Spleen (tissue), 13 donors: ENCODE measurements around the gene KRTDAP. TPM values are rescaled to one million over a fixed set of nuclear protein-coding genes. Genes with fewer than 3 reads are reported as not detected.
A peak's percentile ranks its signal among the peaks of the same experiment; 100 is the strongest.

ENCODE experiments used
- DNase-seq: peaks from one replicate; pipeline ENCODE4 v3.0.0-alpha.2; 2020
- H3K27ac ChIP-seq, 8 donors: fragments of 200-600 bp; sonication (generic) in 7 of 8; 1 replicate in 4 of 8; 2 replicates in 4 of 8; pipeline versions ENCODE4 v1.5.0 to v1.8.0; 2016 to 2021; ENCODE audit warnings: inconsistent platforms in 4 of 8, mild to moderate bottlenecking in 4 of 8, moderate library complexity in 1 of 8
- H3K27me3 ChIP-seq, 7 donors: fragments of 200-600 bp; sonication (generic) in 6 of 7; replicated peaks in 1 of 7; 1 replicate in 4 of 7; 2 replicates in 3 of 7; pipeline versions ENCODE4 v1.5.0 to v1.8.0; 2016 to 2021; ENCODE audit warnings: inconsistent platforms in 3 of 7, mild to moderate bottlenecking in 1 of 7
- H3K36me3 ChIP-seq, 6 donors: fragments of 200-600 bp; sonication (generic) in 5 of 6; 1 replicate in 4 of 6; 2 replicates in 2 of 6; pipeline versions ENCODE4 v1.5.0 to v1.8.0; 2016 to 2021; ENCODE audit warnings: inconsistent platforms in 2 of 6
- H3K4me1 ChIP-seq, 6 donors: fragments of 200-600 bp; sonication (generic) in 5 of 6; 1 replicate in 3 of 6; 2 replicates in 3 of 6; pipeline versions ENCODE4 v1.5.0 to v1.8.0; 2016 to 2021; ENCODE audit warnings: inconsistent platforms in 3 of 6
- H3K4me3 ChIP-seq, 8 donors: fragments of 200-600 bp; sonication (generic) in 7 of 8; 1 replicate in 4 of 8; 2 replicates in 4 of 8; pipeline versions ENCODE4 v1.5.0 to v1.8.0; 2016 to 2021; ENCODE audit warnings: inconsistent platforms in 4 of 8, mild to moderate bottlenecking in 4 of 8, moderate library complexity in 2 of 8
- H3K9me3 ChIP-seq, 8 donors: fragments of 200-600 bp; sonication (generic) in 7 of 8; 1 replicate in 4 of 8; 2 replicates in 4 of 8; pipeline versions ENCODE4 v1.5.0 to v1.8.0; 2016 to 2021; ENCODE audit warnings: inconsistent platforms in 4 of 8
- POLR2A ChIP-seq, 3 donors: fragments of 450-650 bp; IDR thresholded peaks; one replicate each; pipeline ENCODE4 v1.5.1; 2017; ENCODE audit warnings: antibody characterized with exemption in 3 of 3, mild to moderate bottlenecking in 1 of 3
- POLR2AphosphoS5 ChIP-seq, 3 donors: sonication (generic); formaldehyde crosslinking; IDR thresholded peaks; one replicate each; pipeline ENCODE4 v1.5.1; 2017; ENCODE audit warnings: antibody characterized with exemption in 3 of 3
- WGBS, 5 donors: extraction: QIAGEN DNeasy Blood & Tissue Kit in 3 of 5; methylation state at CpG; one replicate each; pipeline versions ENCODE4 v1.1.5 to v1.1.7; 2013 to 2018; 5-methylcytosine and 5-hydroxymethylcytosine counted together
- intact Hi-C: fragments of 100-400 bp; cut with DNase I; formaldehyde crosslinking; loops from one replicate; pipeline ENCODE4 v1.15.0; 2023; ENCODE audit warnings: low total_unique reads
- long read RNA-seq, 2 donors: transcript quantifications; one replicate each; lab custom pipeline, GENCODE V29; 2026
- polyA plus RNA-seq, 3 donors: library from polyadenylated mRNA; stranded (reverse); fragments of 200-250 nt; gene quantifications; one replicate each; pipeline ENCODE4 v1.2.1, GENCODE V29; 2013
- total RNA-seq, 7 donors: library from RNA; depleted of rRNA in 3 of 7; stranded (reverse); fragments of >200 nt in 3 of 7; fragmentation: NEBNext Ultra II Directional in 4 of 7; extraction: Animal tissue kit (Norgen Biotek cat#: 25700) in 4 of 7; gene quantifications; one replicate each; pipeline versions ENCODE4 v1.1.0 to v1.2.1, GENCODE V29; 2016 to 2021
- TF ChIP-seq, protein P1 (sequence below), 11 experiments: fragments of 200-600 bp in 7 of 11; fragments of 450-650 bp in 4 of 11; sonication (generic) in 4 of 11; IDR thresholded peaks in 8 of 11; conservative IDR thresholded peaks in 3 of 11; 1 replicate in 7 of 11; 2 replicates in 4 of 11; pipeline versions ENCODE4 v1.4.0 to v1.8.0; 2016 to 2021; ENCODE audit warnings: antibody characterized with exemption in 11 of 11, inconsistent platforms in 4 of 11, mild to moderate bottlenecking in 1 of 11
- donor health status: healthy with polysubstance abuse.
- donor health status: DM: no; HTN: no; CAD: no; lungs with moderate emphysema.
- donor health status: DM: no; HTN: no; CAD: no.
- donor health status: Bipolar disorder and iron deficiency.
- donor health status: healthy.
- donor health status: DM: no; HTN: no; CAD: no.
- donor health status: DM: yes; HTN: yes; CAD: no.

The KRTDAP gene, protein sequence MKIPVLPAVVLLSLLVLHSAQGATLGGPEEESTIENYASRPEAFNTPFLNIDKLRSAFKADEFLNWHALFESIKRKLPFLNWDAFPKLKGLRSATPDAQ
- total RNA-seq (1 to 10 TPM in 1 of 7 donors, not detected in 6; 3.1 TPM), polyA plus RNA-seq (not detected)
- long read RNA-seq, donor 1, result 0 reads
- long read RNA-seq, donor 2, result 0 reads

DNA sequence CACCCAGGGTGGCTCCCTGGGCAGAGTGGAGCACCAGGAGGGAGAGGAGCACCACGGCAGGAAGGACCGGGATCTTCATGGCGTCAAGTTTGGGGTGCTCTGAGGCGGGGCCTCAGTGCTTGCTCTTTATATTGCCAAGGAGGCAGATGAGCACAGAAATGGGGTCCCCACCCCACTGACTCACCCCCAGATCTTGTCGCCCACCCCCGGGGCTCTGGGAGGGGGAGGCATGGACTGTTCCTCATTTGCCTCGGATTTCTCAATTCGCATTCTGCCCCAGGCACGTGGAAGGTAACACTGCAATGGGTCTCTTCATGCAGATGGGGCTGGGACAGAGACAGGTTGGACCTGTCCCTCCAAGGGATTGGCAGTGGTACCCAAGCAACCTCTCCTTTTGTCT is at the start of gene KRTDAP:
KRTDAP (minus strand) TSS at position 101 of the 400 bp plus-strand sequence; CDS start at position 79, 22 bp downstream.
- intact Hi-C loops, result loop anchor here (10.0 kb wide), 1 partner anchor 136 kb away; the partner anchor contains the start of gene FFAR3
- H3K27me3 ChIP-seq, result peaks cover 0 to 50% (median 0%) of the 10 kb centered on the region in 7 donors
- WGBS, 5 donors, result 66 to 79% (median 78%) methylated on average over 9 of the region's 9 CpGs
- no peak for TF ChIP-seq POLR2AphosphoS5 (IDR thresholded peaks at IDR 0.05)
- TF ChIP-seq, protein P1, sequence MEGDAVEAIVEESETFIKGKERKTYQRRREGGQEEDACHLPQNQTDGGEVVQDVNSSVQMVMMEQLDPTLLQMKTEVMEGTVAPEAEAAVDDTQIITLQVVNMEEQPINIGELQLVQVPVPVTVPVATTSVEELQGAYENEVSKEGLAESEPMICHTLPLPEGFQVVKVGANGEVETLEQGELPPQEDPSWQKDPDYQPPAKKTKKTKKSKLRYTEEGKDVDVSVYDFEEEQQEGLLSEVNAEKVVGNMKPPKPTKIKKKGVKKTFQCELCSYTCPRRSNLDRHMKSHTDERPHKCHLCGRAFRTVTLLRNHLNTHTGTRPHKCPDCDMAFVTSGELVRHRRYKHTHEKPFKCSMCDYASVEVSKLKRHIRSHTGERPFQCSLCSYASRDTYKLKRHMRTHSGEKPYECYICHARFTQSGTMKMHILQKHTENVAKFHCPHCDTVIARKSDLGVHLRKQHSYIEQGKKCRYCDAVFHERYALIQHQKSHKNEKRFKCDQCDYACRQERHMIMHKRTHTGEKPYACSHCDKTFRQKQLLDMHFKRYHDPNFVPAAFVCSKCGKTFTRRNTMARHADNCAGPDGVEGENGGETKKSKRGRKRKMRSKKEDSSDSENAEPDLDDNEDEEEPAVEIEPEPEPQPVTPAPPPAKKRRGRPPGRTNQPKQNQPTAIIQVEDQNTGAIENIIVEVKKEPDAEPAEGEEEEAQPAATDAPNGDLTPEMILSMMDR (IDR thresholded peaks at IDR 0.05 in 8 of 11, conservative IDR thresholded peaks at IDR 0.05 in 3 of 11), result no peak
- no peak for TF ChIP-seq POLR2A (IDR thresholded peaks at IDR 0.05)
- H3K27ac ChIP-seq, result no peak within 1 kb of the TSS
- no peaks in the 10 kb centered on the region for H3K9me3 ChIP-seq
- H3K4me1 ChIP-seq, result peaks cover 0 to 6% (median 4%) of the 10 kb centered on the region in 6 donors
- no peak within 1 kb of the TSS for H3K4me3 ChIP-seq
- no peaks in the 10 kb centered on the region for H3K36me3 ChIP-seq
- DNase-seq, result no peak

DNA sequence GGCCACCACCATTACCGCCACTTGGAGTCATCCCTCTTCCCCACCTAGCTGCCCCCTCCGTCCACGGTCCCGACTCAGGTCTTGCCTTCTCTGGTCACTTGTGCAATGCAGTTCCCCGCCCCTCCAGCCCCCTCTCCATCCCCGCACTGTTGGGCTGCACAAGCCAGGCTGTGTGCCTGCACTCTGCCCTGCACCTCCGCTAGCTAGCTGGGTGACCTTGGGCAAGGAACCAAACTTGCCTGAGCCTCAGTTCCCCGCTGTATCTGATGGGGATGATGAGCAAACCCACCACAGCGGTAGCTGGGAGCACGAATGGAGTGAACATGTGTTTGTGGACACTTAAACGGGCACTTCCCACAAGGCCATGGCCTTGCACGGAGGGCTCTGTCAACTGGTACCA is 49.6 kb upstream of the KRTDAP start:
- intact Hi-C loops, result no loop called here
- no peak for DNase-seq
- Histone ChIP-seq H3K9me3 (no peaks in the 10 kb centered on the region), H3K4me3 (no peak overlapping the region), H3K27me3 (peaks cover 0 to 22% (median 0%) of the 10 kb centered on the region in 7 donors), H3K36me3 (peaks cover 0 to 8% (median 0%) of the 10 kb centered on the region in 6 donors), H3K4me1 (peaks cover 5 to 17% (median 8%) of the 10 kb centered on the region in 6 donors), H3K27ac (no peak overlapping the region)
- WGBS, 5 donors, result 87 to 94% (median 89%) methylated on average over 12 of the region's 12 CpGs
- TF ChIP-seq POLR2A (IDR thresholded peaks at IDR 0.05) (no peak), POLR2AphosphoS5 (IDR thresholded peaks at IDR 0.05) (peak in 1 of 3 donors; percentile 31)
- TF ChIP-seq, protein P1 (IDR thresholded peaks at IDR 0.05 in 8 of 11, conservative IDR thresholded peaks at IDR 0.05 in 3 of 11), result no peak

DNA sequence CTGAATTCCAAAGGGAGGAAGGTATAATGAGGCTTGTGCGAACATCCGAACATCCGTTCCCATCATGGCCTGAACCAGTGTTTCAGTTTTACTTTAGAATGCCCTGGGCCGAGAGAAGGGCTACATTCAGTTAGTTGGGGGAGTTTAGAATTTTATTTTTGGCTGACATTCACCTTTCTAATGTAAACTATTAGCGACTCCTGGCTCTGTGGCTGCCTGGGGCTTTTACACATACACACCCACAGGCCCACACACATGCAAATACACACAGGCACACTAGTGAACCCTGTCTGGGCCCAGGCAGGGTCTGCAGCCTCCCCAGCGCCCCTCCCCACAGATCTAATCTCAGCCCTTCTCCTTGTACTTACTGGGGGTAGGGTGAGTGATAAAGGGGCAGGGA is 49.0 kb upstream of the KRTDAP start:
- WGBS, 5 donors, result 74 to 80% (median 78%) methylated on average over 6 of the region's 6 CpGs
- Histone ChIP-seq H3K36me3 (peaks cover 0 to 8% (median 0%) of the 10 kb centered on the region in 6 donors), H3K4me3 (no peak overlapping the region), H3K4me1 (peaks cover under 1 to 14% (median 3%) of the 10 kb centered on the region in 6 donors), H3K27ac (no peak overlapping the region), H3K9me3 (no peaks in the 10 kb centered on the region), H3K27me3 (peaks cover 0 to 27% (median 4%) of the 10 kb centered on the region in 7 donors)
- intact Hi-C loops, result no loop called here
- TF ChIP-seq POLR2AphosphoS5 (IDR thresholded peaks at IDR 0.05) (no peak), POLR2A (IDR thresholded peaks at IDR 0.05) (no peak)
- TF ChIP-seq, protein P1 (IDR thresholded peaks at IDR 0.05 in 8 of 11, conservative IDR thresholded peaks at IDR 0.05 in 3 of 11), result no peak
- DNase-seq, result no peak

DNA sequence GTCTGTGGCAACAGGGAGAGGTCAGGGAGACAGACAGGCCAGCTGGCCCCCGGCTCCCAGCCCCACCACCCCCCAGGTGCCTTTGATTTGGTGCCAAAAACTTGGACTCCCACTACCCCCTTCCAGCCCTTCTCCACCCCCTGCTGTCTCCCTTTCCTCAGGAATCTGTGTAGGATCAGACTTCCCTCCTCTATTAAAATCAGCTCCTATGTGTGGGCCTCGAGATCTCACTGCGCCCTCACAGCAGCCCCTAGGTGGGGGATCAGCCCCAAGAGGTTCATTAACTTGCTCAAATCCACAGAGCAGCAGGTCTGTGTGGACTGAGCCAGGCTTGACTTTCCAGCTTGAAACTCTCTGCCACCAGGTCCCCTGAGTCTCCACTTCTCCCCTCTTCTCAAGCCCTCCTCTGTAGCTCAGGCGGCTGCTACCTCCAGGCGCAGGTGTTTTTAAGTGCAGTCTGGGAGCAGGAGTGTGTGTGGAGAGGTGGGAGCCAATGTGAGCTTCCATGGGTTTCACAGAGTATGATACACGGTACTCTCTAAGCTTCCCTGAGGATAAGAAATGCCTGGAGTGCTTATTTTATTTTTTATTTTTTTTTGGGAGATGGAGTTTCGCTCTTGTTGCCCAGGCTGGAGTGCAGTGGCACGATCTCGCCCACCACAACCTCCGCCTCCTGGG is 44.7 kb upstream of the KRTDAP start:
- no peak for DNase-seq
- Histone ChIP-seq H3K36me3 (no peaks in the 10 kb centered on the region), H3K4me1 (peaks cover 2 to 17% (median 15%) of the 10 kb centered on the region in 6 donors), H3K4me3 (no peak overlapping the region), H3K9me3 (no peaks in the 10 kb centered on the region), H3K27me3 (peaks cover 0 to 71% (median 19%) of the 10 kb centered on the region in 7 donors), H3K27ac (no peak overlapping the region)
- TF ChIP-seq POLR2A (IDR thresholded peaks at IDR 0.05), result no peak
- TF ChIP-seq, protein P1 (IDR thresholded peaks at IDR 0.05 in 8 of 11, conservative IDR thresholded peaks at IDR 0.05 in 3 of 11), result no peak
- no peak for TF ChIP-seq POLR2AphosphoS5 (IDR thresholded peaks at IDR 0.05)
- intact Hi-C loops, result no loop called here
- WGBS, 5 donors, result 69 to 83% (median 77%) methylated on average over 10 of the region's 10 CpGs
